HepG2 (cell line): Measurements from ENCODE around the gene LDLRAD4. TPM values are rescaled to one million over a fixed set of nuclear protein-coding genes. Genes with fewer than 3 reads are reported as not detected.

Source experiments
- CBX1 ChIP-seq: IDR thresholded peaks from one replicate; pipeline ENCODE4 v1.6.1; 2016; ENCODE audit warnings: antibody characterized with exemption, low read depth
- CHD2 ChIP-seq: IDR thresholded peaks from 2 replicates; pipeline ENCODE4 v1.6.1; 2011; ENCODE audit warnings: low read depth, low read length, improper control_type of control experiment
- GTF3A ChIP-seq: sonication (generic); formaldehyde crosslinking; conservative IDR thresholded peaks from 2 replicates; pipeline ENCODE4 v1.4.0; 2020; ENCODE audit warnings: mild to moderate bottlenecking, missing genetic modification reagents
- IRX3 ChIP-seq: sonication (generic); formaldehyde crosslinking; IDR thresholded peaks from 2 replicates; pipeline ENCODE4 v1.8.1; 2023; ENCODE audit warnings: mild to moderate bottlenecking, low read depth, missing genetic modification reagents, borderline replicate concordance
- JUNB ChIP-seq: sonication (generic); formaldehyde crosslinking; IDR thresholded peaks from 2 replicates; pipeline ENCODE4 v1.8.0; 2022; ENCODE audit warnings: missing genetic modification reagents, mild to moderate bottlenecking, borderline replicate concordance
- KLF13 ChIP-seq: sonication (generic); formaldehyde crosslinking; IDR thresholded peaks from 2 replicates; pipeline ENCODE4 v1.4.0; 2020; ENCODE audit warnings: mild to moderate bottlenecking, missing genetic modification reagents
- SIN3B ChIP-seq: fragments of 150-350 bp; IDR thresholded peaks from 2 replicates; pipeline ENCODE4 v1.6.1; 2014; ENCODE audit warnings: low read length
- SMAD1 ChIP-seq: sonication (generic); formaldehyde crosslinking; IDR thresholded peaks from 2 replicates; pipeline ENCODE4 v1.4.0; 2020; ENCODE audit warnings: missing genetic modification reagents, low read depth, mild to moderate bottlenecking, borderline replicate concordance
- ZBTB40 ChIP-seq, 2 experiments: fragments of 450-650 bp in 1 of 2; sonication (generic) in 1 of 2; formaldehyde crosslinking in 1 of 2; IDR thresholded peaks; 2 replicates each; pipeline versions ENCODE4 v1.6.1 to v1.8.0; 2016 to 2022; ENCODE audit warnings: antibody characterized with exemption in 1 of 2, mild to moderate bottlenecking in 1 of 2, missing genetic modification reagents in 1 of 2
- ZNF513 ChIP-seq: sonication (generic); formaldehyde crosslinking; conservative IDR thresholded peaks from 2 replicates; pipeline ENCODE4 v1.5.0; 2020; ENCODE audit warnings: missing genetic modification reagents
- ZNF576 ChIP-seq: sonication (generic); formaldehyde crosslinking; IDR thresholded peaks from 2 replicates; pipeline ENCODE4 v1.4.0; 2020; ENCODE audit warnings: mild to moderate bottlenecking, missing genetic modification reagents
- polyA plus RNA-seq, 8 experiments: library from polyadenylated mRNA; depleted of rRNA in 3 of 8; stranded (reverse) in 7 of 8; unstranded in 1 of 8; fragments of >200 nt; fragmentation: Illumina TruSeq in 4 of 8; extraction: Trizol in 4 of 8; gene quantifications; 2 replicates each; pipeline versions ENCODE4 v1.2.1 to v1.2.3, GENCODE V29; 2011 to 2016; ENCODE audit warnings: low read depth in 4 of 8, missing spikeins in 1 of 8, mixed read lengths in 1 of 8; ENCODE audit not compliant: insufficient read depth in 1 of 8
- total RNA-seq, 5 experiments: library from RNA; depleted of rRNA; stranded (reverse); fragments of >200 nt; fragmentation: Illumina TruSeq; extraction: Trizol; gene quantifications; 2 replicates each; pipeline ENCODE4 v1.2.3, GENCODE V29; 2016; ENCODE audit warnings: low read depth in 1 of 5
- TF ChIP-seq, protein P1 (sequence below): sonication (generic); formaldehyde crosslinking; IDR thresholded peaks from 2 replicates; pipeline ENCODE4 v1.8.0; 2023; ENCODE audit warnings: mild to moderate bottlenecking, missing genetic modification reagents
- TF ChIP-seq, protein P2 (sequence below): sonication (generic); formaldehyde crosslinking; IDR thresholded peaks from 2 replicates; pipeline ENCODE4 v1.8.0; 2022; ENCODE audit warnings: mild to moderate bottlenecking, missing genetic modification reagents, moderate library complexity
- TF ChIP-seq, protein P3 (sequence below): IDR thresholded peaks from 2 replicates; pipeline ENCODE4 v1.6.1; 2012; ENCODE audit warnings: low read depth, low read length, improper control_type of control experiment

LDLRAD4 gene
- total and polyA plus RNA-seq, 2 of the 13 experiments (the other 11 are each of a cell fraction or from before 2014, with no cell fraction given): 13.6 to 20.9 TPM

DNA sequence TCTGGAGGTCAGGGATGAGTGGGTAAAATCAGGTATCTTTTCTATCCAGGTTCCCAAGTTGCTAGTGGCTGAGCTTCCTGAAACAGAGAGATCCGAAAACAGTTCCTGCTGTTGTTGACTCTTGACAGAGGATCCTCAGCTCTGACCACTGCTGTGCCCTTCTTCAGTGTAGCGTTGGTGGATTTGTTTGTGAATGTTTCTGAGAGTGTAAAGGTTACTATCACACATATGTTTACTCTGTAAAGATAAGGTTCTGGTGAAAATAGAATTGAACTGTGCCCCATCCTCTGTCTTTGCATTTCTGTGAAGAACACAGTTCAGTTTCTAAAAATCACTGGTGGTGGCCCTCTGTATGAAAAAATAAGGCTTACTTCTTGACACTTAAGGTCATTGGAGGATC is 119.8 kb downstream of the LDLRAD4 start (continued):
- TF ChIP-seq ZNF513 (CRISPR knock-in tag) (no peak), IRX3 (no peak), ZNF576 (CRISPR knock-in tag) (no peak), SMAD1 (CRISPR knock-in tag) (no peak), CHD2 (no peak), GTF3A (no peak), JUNB (CRISPR knock-in tag) (no peak), ZBTB40 (IDR thresholded peaks at IDR 0.05) (no peak), ZBTB40 (CRISPR knock-in tag; IDR thresholded peaks at IDR 0.05) (no peak), CBX1 (no peak), KLF13 (CRISPR knock-in tag) (no peak), SIN3B (no peak)
- TF ChIP-seq, protein P1, sequence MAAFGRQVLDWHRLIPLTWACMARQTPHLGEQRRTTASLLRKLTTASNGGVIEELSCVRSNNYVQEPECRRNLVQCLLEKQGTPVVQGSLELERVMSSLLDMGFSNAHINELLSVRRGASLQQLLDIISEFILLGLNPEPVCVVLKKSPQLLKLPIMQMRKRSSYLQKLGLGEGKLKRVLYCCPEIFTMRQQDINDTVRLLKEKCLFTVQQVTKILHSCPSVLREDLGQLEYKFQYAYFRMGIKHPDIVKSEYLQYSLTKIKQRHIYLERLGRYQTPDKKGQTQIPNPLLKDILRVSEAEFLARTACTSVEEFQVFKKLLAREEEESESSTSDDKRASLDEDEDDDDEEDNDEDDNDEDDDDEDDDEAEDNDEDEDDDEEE: no peak
- TF ChIP-seq, protein P2, sequence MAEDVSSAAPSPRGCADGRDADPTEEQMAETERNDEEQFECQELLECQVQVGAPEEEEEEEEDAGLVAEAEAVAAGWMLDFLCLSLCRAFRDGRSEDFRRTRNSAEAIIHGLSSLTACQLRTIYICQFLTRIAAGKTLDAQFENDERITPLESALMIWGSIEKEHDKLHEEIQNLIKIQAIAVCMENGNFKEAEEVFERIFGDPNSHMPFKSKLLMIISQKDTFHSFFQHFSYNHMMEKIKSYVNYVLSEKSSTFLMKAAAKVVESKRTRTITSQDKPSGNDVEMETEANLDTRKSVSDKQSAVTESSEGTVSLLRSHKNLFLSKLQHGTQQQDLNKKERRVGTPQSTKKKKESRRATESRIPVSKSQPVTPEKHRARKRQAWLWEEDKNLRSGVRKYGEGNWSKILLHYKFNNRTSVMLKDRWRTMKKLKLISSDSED: no peak
- TF ChIP-seq, protein P3, sequence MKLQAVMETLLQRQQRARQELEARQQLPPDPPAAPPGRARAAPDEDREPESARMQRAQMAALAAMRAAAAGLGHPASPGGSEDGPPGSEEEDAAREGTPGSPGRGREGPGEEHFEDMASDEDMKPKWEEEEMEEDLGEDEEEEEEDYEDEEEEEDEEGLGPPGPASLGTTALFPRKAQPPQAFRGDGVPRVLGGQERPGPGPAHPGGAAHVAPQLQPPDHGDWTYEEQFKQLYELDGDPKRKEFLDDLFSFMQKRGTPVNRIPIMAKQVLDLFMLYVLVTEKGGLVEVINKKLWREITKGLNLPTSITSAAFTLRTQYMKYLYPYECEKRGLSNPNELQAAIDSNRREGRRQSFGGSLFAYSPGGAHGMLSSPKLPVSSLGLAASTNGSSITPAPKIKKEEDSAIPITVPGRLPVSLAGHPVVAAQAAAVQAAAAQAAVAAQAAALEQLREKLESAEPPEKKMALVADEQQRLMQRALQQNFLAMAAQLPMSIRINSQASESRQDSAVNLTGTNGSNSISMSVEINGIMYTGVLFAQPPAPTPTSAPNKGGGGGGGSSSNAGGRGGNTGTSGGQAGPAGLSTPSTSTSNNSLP: peak; percentile 78; the same call in 1 of the 2 replicates
